HepG2 (cell line): Measurements from ENCODE around the gene TUNAR. TPM values are rescaled to one million over a fixed set of nuclear protein-coding genes. Genes with fewer than 3 reads are reported as not detected.

Source experiments
- ATAC-seq: fragments of 200-7000 bp; cut with Tn5 transposase; 3 replicates; pipeline ENCODE4 v1.9.1; 2020; ENCODE audit warnings: mild to moderate bottlenecking, moderate library complexity
- BruUV-seq: library from RNA; stranded (reverse); fragments of 400-500 nt; replicated peaks from 2 replicates; lab custom pipeline; 2021; lab: Mats Ljungman, UMichigan
- CTCF ChIA-PET: fragments of 300-600 bp; formaldehyde crosslinking; extraction: SDS; loops from one replicate; lab custom pipeline; 2021; ENCODE audit warnings: low total read pairs, inconsistent platforms, low intra/inter-chr PET ratio; lab: Yijun Ruan, JAX
- POLR2A ChIA-PET: fragments of 350-600 bp; sonication (Branson Sonifier 250); formaldehyde crosslinking; loops from one replicate; lab custom pipeline; 2020; ENCODE audit warnings: antibody characterized with exemption, inconsistent platforms; lab: Yijun Ruan, JAX
- DNase-seq: peaks from one replicate; pipeline ENCODE4 v3.0.0-alpha.2; 2015; ENCODE audit warnings: low spot score
- FAIRE-seq: peaks from 3 replicates; lab custom pipeline; 2011; peaks lifted over from hg19 to GRCh38; lab: Jason Lieb, UNC
- H2AFZ ChIP-seq: one replicate; pipeline ENCODE4 v1.6.1; 2011; ENCODE audit warnings: low read length, inconsistent platforms
- H3K27ac ChIP-seq: fragments of 300-600 bp; 3 replicates; pipeline ENCODE4 v1.8.0; 2011; ENCODE audit warnings: mixed run types, mild to moderate bottlenecking, mixed read lengths, low read length, inconsistent platforms; ENCODE audit not compliant: insufficient read depth; ENCODE audit errors: extremely low read length
- H3K27me3 ChIP-seq, 2 experiments: fragments of 200-600 bp in 1 of 2; 2 replicates in 1 of 2; 3 replicates in 1 of 2; pipeline versions ENCODE4 v1.6.0 to v1.8.0; 2011; ENCODE audit warnings: low read length in 2 of 2, mild to moderate bottlenecking in 2 of 2, moderate library complexity in 2 of 2, inconsistent platforms in 1 of 2; ENCODE audit not compliant: insufficient read depth in 2 of 2, control insufficient read depth in 1 of 2
- H3K36me3 ChIP-seq, 2 experiments: fragments of 200-600 bp in 1 of 2; replicated peaks in 1 of 2; 2 replicates in 1 of 2; 3 replicates in 1 of 2; pipeline versions ENCODE4 v1.5.1 to v1.8.0; 2011; ENCODE audit warnings: low read length in 2 of 2, inconsistent platforms in 1 of 2; ENCODE audit not compliant: insufficient read depth in 2 of 2, control insufficient read depth in 1 of 2
- H3K4me1 ChIP-seq: 2 replicates; pipeline ENCODE4 v1.5.1; 2012; ENCODE audit warnings: low read length, inconsistent platforms; ENCODE audit not compliant: insufficient read depth
- H3K4me2 ChIP-seq: 2 replicates; pipeline ENCODE4 v1.6.0; 2011; ENCODE audit warnings: low read depth, low read length, inconsistent platforms
- H3K4me3 ChIP-seq, 3 experiments: fragments of 200-600 bp in 1 of 3; sonication (generic), shearing (Covaris generic) in 1 of 3; replicated peaks in 1 of 3; 2 replicates each; pipeline ENCODE4 v1.5.1; 2011 to 2016; ENCODE audit warnings: low read length in 3 of 3, inconsistent platforms in 2 of 3, low read depth in 2 of 3, mild to moderate bottlenecking in 2 of 3, control low read depth in 1 of 3, mixed read lengths in 1 of 3; ENCODE audit not compliant: insufficient read depth in 1 of 3
- H3K79me2 ChIP-seq: one replicate; pipeline ENCODE4 v1.6.1; 2011; ENCODE audit warnings: low read length, inconsistent platforms; ENCODE audit not compliant: insufficient read depth
- H3K9ac ChIP-seq: 2 replicates; pipeline ENCODE4 v1.6.0; 2011; ENCODE audit warnings: mild to moderate bottlenecking, low read depth, low read length, inconsistent platforms; ENCODE audit not compliant: insufficient read depth
- H3K9me3 ChIP-seq: 2 replicates; pipeline ENCODE4 v1.5.1; 2012; ENCODE audit warnings: mild to moderate bottlenecking, low read length
- H4K20me1 ChIP-seq: 2 replicates; pipeline ENCODE4 v1.6.0; 2011; ENCODE audit warnings: inconsistent platforms, mild to moderate bottlenecking, low read length, moderate library complexity; ENCODE audit not compliant: insufficient read depth
- ATF7 ChIP-seq, 2 experiments: fragments of 450-650 bp in 1 of 2; sonication (generic) in 1 of 2; formaldehyde crosslinking in 1 of 2; IDR thresholded peaks; 2 replicates each; pipeline versions ENCODE4 v1.4.0 to v1.6.1; 2016 to 2020; ENCODE audit warnings: antibody characterized with exemption in 1 of 2, mild to moderate bottlenecking in 1 of 2, missing genetic modification reagents in 1 of 2
- CREB1 ChIP-seq, 2 experiments: fragments of 450-650 bp in 1 of 2; IDR thresholded peaks; 2 replicates each; pipeline ENCODE4 v1.6.1; 2016 to 2017; ENCODE audit warnings: control low read depth in 1 of 2, mild to moderate bottlenecking in 1 of 2, missing compliant biosample characterization in 1 of 2, missing genetic modification characterization in 1 of 2
- MAFG ChIP-seq: sonication (generic); formaldehyde crosslinking; IDR thresholded peaks from 2 replicates; pipeline ENCODE4 v1.5.1; 2020; ENCODE audit warnings: mild to moderate bottlenecking, missing genetic modification reagents
- NR0B2 ChIP-seq: sonication (generic); formaldehyde crosslinking; IDR thresholded peaks from 2 replicates; pipeline ENCODE4 v1.4.0; 2020; ENCODE audit warnings: mild to moderate bottlenecking, missing genetic modification reagents
- NR2F1 ChIP-seq, 2 experiments: fragments of 450-650 bp in 1 of 2; formaldehyde crosslinking in 1 of 2; IDR thresholded peaks; 2 replicates each; pipeline versions ENCODE4 v1.5.0 to v1.6.1; 2016 to 2020; ENCODE audit warnings: mild to moderate bottlenecking in 1 of 2, missing compliant biosample characterization in 1 of 2, missing genetic modification reagents in 1 of 2, moderate library complexity in 1 of 2
- SMAD1 ChIP-seq: sonication (generic); formaldehyde crosslinking; IDR thresholded peaks from 2 replicates; pipeline ENCODE4 v1.4.0; 2020; ENCODE audit warnings: missing genetic modification reagents, low read depth, mild to moderate bottlenecking, borderline replicate concordance
- WGBS: methylation state at CpG from one replicate; pipeline ENCODE4 v1.1.6; 2017; ENCODE audit warnings: low lambda C conversion rate; 5-methylcytosine and 5-hydroxymethylcytosine counted together
- in situ Hi-C: cut with HindIII; loops from 2 replicates; pipeline ENCODE4 v1.10.0; 2017; ENCODE audit warnings: low pct_unique_long_range_greater_than_20kb; ENCODE audit not compliant: extremely low pct_ligation_motif_present
- intact Hi-C: fragments of 100-400 bp; cut with micrococcal nuclease; formaldehyde crosslinking; loops from one replicate; pipeline ENCODE4 v1.10.0; 2022; ENCODE audit not compliant: unreplicated experiment
- polyA plus RNA-seq, 8 experiments: library from polyadenylated mRNA; depleted of rRNA in 3 of 8; stranded (reverse) in 7 of 8; unstranded in 1 of 8; fragments of >200 nt; fragmentation: Illumina TruSeq in 4 of 8; extraction: Trizol in 4 of 8; gene quantifications; 2 replicates each; pipeline versions ENCODE4 v1.2.1 to v1.2.3, GENCODE V29; 2011 to 2016; ENCODE audit warnings: low read depth in 4 of 8, missing spikeins in 1 of 8, mixed read lengths in 1 of 8; ENCODE audit not compliant: insufficient read depth in 1 of 8
- total RNA-seq, 5 experiments: library from RNA; depleted of rRNA; stranded (reverse); fragments of >200 nt; fragmentation: Illumina TruSeq; extraction: Trizol; gene quantifications; 2 replicates each; pipeline ENCODE4 v1.2.3, GENCODE V29; 2016; ENCODE audit warnings: low read depth in 1 of 5

Gene TUNAR
- total and polyA plus RNA-seq, 2 of the 13 experiments (the other 11 are each of a cell fraction or from before 2014, with no cell fraction given) = not detected

DNA sequence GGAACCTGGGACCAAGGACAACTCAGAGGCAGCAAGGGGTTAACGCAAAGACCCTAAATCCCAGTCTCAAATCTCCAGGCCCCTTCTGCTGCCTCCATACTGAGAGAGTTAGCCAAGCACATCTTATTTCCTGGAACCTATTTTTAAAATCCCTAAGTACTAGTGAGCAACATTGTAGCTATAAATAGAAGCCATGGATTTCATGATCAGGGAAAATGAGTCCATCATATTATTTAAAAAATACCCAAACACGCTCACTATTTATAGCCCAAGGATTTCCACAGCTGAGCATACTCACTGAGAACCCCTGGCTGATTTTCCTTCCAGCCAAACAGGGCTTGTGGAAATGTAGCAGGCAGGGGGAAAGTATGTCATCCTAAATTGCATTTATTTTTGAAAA, 19.4 kb upstream of the TUNAR start (continued):
- TF ChIP-seq NR2F1 (CRISPR knock-in tag; IDR thresholded peaks at IDR 0.05) (no peak), SMAD1 (CRISPR knock-in tag) (no peak), MAFG (no peak)

DNA sequence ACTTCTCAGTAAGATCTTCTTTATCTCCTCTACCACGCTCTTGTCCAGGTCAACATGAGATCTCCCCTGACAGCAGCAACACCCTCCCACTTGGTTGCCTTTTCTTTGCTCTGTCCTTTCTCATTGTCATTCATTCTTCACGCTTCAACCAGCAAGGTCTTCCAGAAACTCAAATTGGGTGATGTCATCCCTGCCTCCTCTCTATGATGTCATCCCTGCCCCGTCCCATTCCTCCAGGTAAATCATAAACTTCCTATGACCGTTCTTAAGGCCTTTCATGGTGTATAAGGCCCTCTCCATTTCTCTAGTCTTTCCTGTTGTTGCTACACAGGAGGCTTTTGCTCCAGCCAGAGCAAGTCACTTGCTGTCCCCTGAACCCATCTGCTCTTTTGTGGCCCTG, 17.7 kb upstream of the TUNAR start:
- H3K27ac ChIP-seq = no peak overlapping the region
- TF ChIP-seq NR0B2 (CRISPR knock-in tag) (no peak), CREB1 (IDR thresholded peaks at IDR 0.05) (peak; percentile 72), CREB1 (CRISPR knock-in tag; IDR thresholded peaks at IDR 0.05) (no peak), ATF7 (IDR thresholded peaks at IDR 0.05) (peak; percentile 96), ATF7 (CRISPR knock-in tag; IDR thresholded peaks at IDR 0.05) (no peak)
- in situ Hi-C loops (no loop called here), intact Hi-C loops (no loop called here)
- ChIA-PET POLR2A (no interaction called here), CTCF (no interaction called here)
- BruUV-seq = no TSS peak
- no peak overlapping the region for H2AFZ ChIP-seq
- ATAC-seq (no peak), DNase-seq (no peak), FAIRE-seq (no peak)
- H3K4me2 ChIP-seq = no peak overlapping the region
- no peak overlapping the region for H3K9ac ChIP-seq
- H3K36me3 ChIP-seq = no peaks in the 10 kb centered on the region
- WGBS = 1% methylated on average over 4 of the region's 4 CpGs
- H3K27me3 ChIP-seq = no peaks in the 10 kb centered on the region; a peak in 1 of 5 replicates
- H3K79me2 ChIP-seq = no peaks in the 10 kb centered on the region
- H3K4me1 ChIP-seq = no peaks in the 10 kb centered on the region
- H3K4me3 ChIP-seq = no peak overlapping the region
- no peaks in the 10 kb centered on the region for H3K9me3 ChIP-seq
- H4K20me1 ChIP-seq = no peaks in the 10 kb centered on the region
